HG02763 (cell line): ENCODE measurements around the gene CADPS.

Experiments used
- ATAC-seq: cut with Tn5 transposase; IDR thresholded peaks from one replicate; pipeline ENCODE4 v1.9.1; 2021; ENCODE audit warnings: mild to moderate bottlenecking, moderate library complexity; ENCODE audit not compliant: unreplicated experiment

The CADPS gene

GRCh38 chr3:62815981-62816380, 59.2 kb downstream of the CADPS start:
- ATAC-seq = no peak

DNA sequence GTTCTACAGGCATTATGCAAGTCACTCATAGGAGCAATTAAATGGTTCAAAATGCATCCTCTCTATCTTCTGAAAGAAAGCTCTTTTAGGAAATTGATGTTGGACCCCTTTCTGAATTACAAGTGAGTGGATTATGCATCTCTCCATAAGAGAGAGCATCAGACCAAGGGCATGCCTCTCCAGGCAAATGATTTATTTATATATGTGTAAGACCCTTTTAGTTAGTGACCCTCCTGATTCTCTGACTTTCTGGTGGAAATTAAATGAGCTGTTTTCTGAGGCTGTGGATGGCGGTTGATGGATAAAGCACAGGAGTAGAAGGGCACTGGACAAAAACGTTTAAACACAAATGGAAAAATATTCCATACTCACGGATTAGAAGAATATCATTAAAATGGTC, 62.6 kb downstream of the CADPS start:
- no peak for ATAC-seq

- no peak for ATAC-seq
These were observed 64.1 kb downstream of the CADPS start for GRCh38 chr3:62811119-62811518.

DNA sequence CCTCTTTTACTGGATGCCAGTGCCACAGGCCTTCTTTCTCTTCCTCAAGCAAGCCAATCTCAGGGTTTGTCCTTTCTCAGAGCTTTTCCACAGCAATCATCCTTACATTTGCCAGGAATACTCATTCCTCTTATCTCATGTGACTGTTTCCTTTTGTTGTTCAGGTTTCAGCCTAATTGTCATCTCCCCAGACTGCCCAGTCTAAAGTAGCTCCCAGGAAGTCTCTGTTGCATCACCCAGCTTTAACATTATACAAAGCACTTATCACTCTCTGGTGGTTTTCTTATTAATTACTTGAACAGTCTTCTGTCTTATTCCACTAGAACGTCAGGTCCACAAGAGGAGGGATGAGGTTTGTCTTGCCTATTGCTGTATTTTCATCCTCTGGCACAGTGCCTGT, 65.8 kb downstream of the CADPS start:
- ATAC-seq = no peak

- ATAC-seq = no peak
These were observed 69.5 kb downstream of the CADPS start for GRCh38 chr3:62805580-62806277.

- ATAC-seq = no peak
These were observed 70.1 kb downstream of the CADPS start for GRCh38 chr3:62805106-62805505.

DNA sequence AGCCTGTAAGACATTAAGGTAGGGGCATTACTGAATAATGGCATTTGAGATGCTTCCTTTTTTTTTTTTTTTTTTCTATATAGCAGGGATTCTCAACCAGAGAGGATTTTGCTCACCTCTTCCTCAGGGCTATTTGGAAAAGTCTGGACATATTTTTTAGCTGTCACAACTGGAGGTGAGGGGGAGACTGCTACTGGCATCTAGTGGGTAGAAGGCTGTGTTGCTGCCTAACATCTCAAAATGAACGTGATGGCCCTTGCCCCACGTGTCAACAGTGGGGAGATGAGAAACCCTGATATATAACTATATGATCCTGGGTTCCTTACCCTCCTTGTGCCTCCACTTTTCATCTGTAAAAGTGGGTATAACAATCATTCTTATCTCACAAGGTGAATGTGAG, 71.9 kb downstream of the CADPS start:
- ATAC-seq = no peak

DNA sequence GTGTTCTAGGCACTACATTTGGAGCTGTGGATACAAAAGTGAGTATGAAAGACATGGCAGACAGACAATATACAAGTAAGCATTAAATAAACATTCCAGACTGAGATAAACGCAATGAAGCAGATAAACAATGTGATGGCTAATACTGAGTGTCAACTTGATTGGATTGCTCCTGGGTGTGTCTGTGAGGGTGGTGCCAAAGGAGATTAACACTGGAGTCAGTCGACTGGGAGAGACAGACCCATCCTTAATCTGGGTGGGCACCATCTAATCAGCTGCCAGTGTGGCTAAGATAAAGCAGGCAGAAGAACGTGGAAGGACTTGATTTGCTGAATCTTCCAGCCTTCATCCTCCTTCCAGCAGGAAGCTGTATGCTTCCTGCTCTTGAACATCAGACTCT, 77.2 kb downstream of the CADPS start:
- ATAC-seq = no peak

- ATAC-seq = no peak
These were observed 78.1 kb downstream of the CADPS start for GRCh38 chr3:62797132-62797531.

DNA sequence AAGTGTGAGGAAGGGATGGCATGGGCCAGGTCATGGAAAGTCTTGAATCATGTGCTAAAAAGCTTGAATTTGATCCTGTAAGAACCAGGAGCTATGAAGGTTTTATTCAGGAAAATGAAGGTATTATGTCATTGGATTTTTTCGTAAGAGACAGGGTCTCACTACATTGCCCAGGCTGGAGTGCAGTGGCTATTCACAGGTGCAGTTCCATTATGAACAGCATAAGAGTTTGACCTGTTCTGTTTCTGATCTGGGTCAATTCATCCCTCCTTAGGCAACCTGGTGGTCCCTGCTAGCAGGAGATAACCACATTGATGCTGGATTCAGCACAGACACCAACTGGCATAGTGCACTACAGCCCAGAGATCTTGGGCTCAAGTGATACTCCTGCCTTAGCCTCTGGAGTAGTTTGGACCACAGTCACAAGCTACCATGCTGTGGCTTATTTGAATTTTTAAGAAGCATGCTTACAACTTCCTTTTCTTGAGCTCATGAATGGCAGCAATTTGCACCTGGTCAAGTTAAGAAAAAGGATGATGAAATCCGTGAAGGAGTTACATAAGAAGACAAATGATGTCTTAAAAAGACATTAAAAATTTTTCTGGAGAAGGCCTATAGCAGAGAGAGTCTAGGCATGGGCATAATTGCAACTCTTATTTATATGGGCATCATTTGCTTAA, 79.1 kb downstream of the CADPS start:
- no peak for ATAC-seq

- no peak for ATAC-seq
These were observed 81.3 kb downstream of the CADPS start for GRCh38 chr3:62793946-62794345.

DNA sequence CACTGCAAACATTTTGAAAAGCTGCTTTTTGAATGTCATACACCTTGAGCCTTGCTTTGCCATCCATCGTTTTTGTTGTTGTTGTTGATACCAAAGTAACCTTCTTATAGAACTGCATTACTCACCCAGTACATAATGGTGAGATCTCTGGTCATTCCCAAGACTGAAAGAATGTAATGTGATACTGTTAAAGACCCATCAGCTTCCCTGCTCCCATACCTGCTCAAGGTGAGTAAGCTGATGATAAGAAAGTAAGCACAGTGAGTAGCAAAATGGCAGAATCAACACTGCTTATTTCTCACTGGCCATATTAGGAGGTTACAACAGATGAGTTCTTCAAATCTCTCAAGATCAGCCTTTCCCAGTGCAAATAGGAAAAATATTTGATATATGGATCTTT, 89.8 kb downstream of the CADPS start:
- no peak for ATAC-seq

DNA sequence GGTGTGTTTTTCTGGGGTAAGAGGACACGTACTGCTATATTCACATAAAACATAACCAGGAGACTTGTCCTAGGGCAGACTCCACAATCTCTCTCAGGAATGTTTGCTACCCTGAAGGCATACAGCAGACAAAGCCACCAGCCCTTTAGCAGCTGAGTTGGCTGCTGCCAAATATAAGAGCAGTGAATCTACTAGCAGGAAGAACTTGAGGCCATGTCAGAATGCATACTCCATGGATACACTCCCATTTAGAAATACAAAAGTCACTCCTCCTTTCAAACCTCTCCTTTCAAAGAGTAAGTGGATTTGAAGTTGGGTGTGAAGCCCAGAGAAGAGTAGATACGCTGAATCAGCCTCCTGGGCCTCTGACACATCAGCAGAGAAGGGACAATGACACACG, 94.1 kb downstream of the CADPS start:
- no peak for ATAC-seq

- no peak for ATAC-seq
These were observed 97.5 kb downstream of the CADPS start for GRCh38 chr3:62777674-62778073.

DNA sequence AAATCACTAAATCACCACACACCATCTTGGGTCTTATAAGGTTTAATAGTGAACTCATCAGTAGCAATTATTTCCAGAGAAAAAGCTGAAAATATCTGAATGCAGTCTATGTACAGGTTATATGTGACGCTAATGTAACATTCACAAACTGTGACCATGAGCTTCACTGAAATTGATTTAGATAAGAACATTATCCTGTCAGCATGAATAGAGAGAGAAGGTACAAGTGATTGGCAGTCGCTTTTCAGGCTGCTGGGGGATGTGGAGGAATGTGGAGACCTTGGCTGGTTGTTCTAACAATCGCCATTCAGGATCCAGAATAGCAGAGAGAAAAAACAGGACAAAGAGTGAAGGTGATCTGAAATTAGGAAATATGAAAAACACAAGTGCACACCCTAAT, 98.1 kb downstream of the CADPS start:
- no peak for ATAC-seq

- no peak for ATAC-seq
These were observed 101.0 kb downstream of the CADPS start for GRCh38 chr3:62774221-62774620.

GRCh38 chr3:62771331-62772072, 103.7 kb downstream of the CADPS start:
- no peak for ATAC-seq

DNA sequence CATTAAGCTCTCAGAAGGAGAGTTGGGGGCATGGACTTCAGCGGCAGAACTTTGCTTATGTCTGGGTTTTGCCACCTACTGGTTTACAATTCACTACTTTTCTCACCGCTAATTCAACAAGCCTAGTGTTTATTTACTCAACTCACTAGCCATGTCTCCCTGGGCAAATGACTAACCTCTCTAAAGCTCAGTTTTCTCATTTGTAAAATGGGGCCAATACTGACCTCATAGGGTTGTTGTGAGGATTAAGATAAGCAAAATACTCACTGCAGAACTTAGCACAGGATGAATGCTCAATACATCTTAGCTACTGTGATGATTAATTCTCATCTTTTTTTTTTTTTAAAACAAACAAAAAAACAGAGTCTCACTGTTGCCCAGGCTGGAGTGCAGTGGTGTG, 106.3 kb downstream of the CADPS start:
- ATAC-seq = no peak

- ATAC-seq = no peak
These were observed 113.5 kb downstream of the CADPS start for GRCh38 chr3:62761711-62762110.

DNA sequence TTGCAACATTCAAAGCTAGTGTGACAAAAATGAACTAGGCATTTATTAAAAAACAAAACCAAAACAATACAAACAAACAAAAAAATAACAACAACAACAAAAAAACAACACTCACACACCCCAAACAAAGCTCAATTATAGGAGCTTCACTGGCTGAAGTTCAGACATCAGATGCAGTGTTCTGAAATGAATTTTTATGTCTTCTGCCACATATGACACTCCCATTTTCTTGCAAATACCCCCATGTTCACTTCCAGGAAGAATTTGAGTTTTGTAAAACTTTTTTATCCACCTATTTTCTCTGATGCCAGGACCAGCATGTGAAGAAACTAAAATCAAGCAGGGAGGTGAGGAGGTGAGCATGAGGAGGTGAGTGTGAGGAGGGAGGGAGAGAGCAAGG, 113.9 kb downstream of the CADPS start:
- no peak for ATAC-seq

- ATAC-seq = no peak
These were observed 116.7 kb downstream of the CADPS start for GRCh38 chr3:62758296-62759066.
